Activated T-cell treated with anti-CD3 and anti-CD28 coated beads for 1 hour (primary cell): ENCODE measurements around the gene SUFU.

Experiments
- DNase-seq: peaks from one replicate; pipeline ENCODE4 v3.0.0-alpha.2; 2020; ENCODE audit warnings: low read depth

SUFU gene

GRCh38 chr10:102670871-102671434, 167.2 kb downstream of the SUFU start:
- DNase-seq = no peak

- DNase-seq = no peak
These were observed 169.6 kb downstream of the SUFU start for GRCh38 chr10:102673236-102673818.

- peak; percentile 44 for DNase-seq
These were observed 170.2 kb downstream of the SUFU start for GRCh38 chr10:102673819-102674511.

- DNase-seq = no peak
These were observed 170.8 kb downstream of the SUFU start for GRCh38 chr10:102674566-102674965.

- DNase-seq = no peak
These were observed 171.4 kb downstream of the SUFU start for GRCh38 chr10:102675011-102675665.

GRCh38 chr10:102675666-102676533, 172.1 kb downstream of the SUFU start:
- no peak for DNase-seq

GRCh38 chr10:102676534-102677315, 173.0 kb downstream of the SUFU start:
- no peak for DNase-seq

- DNase-seq = no peak
These were observed 173.7 kb downstream of the SUFU start for GRCh38 chr10:102677331-102678067.

- DNase-seq = no peak
These were observed 174.3 kb downstream of the SUFU start for GRCh38 chr10:102678068-102678400.

- no peak for DNase-seq
These were observed 175.1 kb downstream of the SUFU start for GRCh38 chr10:102678842-102679289.

GRCh38 chr10:102679596-102679995, 175.8 kb downstream of the SUFU start:
- DNase-seq = no peak

GRCh38 chr10:102681696-102682095, 177.9 kb downstream of the SUFU start:
- DNase-seq = no peak

GRCh38 chr10:102682416-102682815, 178.6 kb downstream of the SUFU start:
- no peak for DNase-seq

GRCh38 chr10:102682981-102683380, 179.2 kb downstream of the SUFU start:
- DNase-seq = no peak
